Stimulated activated CD4-positive, alpha-beta T cell treated with anti-CD3 and anti-CD28 coated beads, TNF-alpha, amount 100 ng/mL, for 24 hours (primary cell): Measurements from ENCODE around the gene ADAMTS12.

Experiments used
- DNase-seq, 3 experiments: peaks; one replicate each; pipeline ENCODE4 v3.0.0-alpha.2; 2020; ENCODE audit warnings: low read depth in 3 of 3

The ADAMTS12 gene

DNA sequence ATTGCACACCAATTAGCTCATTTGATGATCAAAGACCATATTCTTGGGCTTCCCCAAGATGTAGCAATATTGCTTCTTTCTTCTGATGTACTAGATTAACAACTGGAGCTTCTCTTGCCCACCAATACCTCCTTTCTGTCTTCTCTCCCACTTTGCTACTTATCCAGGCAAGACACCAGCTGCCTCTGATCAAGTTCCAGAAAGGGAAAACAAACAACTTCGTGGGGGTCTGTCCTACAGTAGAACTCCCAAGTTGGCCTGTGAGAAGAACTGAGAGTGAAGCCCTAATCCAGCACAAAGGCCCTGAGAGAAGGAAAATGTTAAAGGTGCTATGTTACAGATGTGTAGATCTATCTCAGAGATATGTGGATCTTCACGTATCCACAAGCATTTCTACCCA is 44.9 kb downstream of the ADAMTS12 start:
- no peak for DNase-seq

DNA sequence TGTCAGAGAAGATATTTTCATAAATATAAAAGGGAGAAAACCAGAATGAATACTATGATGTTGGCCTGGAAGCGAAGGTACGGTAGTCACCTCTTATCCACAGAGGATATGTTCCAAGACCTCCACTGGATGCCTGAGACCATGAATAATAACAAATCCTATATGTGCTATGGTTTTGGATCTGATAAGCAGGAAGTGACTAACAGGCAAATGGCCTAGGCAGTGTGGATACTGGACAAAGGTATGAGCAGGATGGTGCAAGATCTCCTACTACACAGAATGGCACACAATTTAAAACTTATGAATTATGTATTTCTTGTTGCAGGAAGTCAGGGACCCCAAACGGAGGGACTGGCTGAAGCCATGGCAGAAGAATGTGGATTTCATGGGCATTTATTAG is 48.2 kb downstream of the ADAMTS12 start:
- DNase-seq: no peak

DNA sequence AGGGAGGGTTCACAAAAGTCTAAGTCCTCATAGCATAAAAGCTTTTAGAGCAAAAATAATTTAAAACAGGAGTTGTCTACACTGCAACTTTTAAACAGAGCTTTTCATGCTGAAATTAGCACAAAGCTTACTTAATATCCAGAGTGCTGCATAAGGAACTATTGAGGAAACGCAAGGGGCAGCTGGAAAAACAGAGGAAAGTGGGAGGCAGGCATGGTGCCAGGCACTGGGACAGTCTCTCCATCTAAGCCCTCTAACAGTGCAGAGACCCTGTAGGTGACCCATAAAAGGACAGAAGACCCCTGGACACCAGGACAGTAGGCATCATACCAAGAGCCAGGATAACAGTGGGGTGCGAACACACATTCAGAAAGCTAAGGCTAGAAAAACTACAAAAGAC is 49.3 kb downstream of the ADAMTS12 start:
- no peak for DNase-seq

DNA sequence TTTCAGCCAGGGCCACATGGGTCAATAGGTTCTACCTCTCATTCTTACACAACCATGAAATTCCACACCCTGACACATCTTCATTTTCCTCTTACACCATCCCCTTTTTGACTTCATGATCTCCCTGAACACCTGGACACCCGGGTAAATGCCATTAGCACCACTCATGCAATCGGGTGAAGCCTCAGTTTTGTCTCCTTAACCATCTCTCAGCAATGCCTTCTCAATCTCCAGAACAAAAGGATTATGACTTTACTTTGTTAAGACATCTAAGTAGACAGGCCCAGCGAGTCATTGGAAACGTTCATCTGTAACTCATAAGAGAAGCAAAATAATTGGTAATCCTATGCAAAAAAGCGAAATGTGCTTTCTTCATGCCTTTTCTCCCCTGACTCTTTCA is 49.9 kb downstream of the ADAMTS12 start:
- DNase-seq: no peak

DNA sequence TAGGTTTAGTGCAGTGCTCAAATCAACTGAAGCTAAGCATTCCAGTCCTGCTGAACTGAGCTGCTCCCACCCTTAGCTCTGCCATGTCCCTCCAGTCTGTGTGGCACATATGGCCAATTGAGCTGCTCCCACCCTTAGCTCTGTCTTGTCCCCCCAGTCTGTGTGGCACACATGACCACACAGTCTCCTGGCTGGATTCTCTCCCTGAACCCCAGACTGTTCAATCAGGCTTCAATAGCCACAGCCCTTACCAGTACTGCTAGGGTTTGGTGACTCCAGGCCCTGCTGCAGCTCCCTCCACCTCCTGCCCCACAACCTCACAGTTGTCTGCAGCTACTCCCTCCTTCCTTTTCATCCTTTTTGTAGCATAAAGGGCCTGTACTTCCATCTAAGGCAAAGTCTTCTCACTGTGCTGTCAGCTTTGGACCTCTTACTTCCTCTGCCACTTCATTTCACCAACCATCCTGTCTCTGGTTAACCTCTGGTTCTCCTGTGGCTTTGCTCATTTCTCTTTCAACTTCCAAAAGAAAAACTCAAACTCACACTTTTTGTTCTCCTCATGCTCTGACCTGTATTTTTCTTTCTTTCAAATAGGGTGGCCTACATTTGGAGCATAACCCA is 50.8 kb downstream of the ADAMTS12 start:
- no peak for DNase-seq

DNA sequence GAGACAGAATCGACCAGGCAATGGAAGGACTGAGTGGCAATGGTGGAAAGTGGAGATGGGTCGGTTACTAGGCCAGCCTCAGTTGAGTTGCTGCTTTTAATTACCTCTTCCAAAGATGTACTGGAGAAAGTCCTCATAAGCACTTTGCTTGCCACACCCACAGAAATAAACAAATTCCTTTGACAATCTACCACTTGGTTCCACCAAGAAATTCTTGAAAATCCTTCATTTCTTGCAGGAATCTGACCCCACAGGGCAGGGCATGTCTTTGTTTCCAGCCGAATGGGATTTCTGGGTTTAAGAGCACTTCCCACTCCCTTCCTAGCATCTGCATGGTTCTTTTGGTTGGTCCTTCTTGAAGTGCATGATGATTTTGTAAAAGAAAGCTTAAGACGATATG is 54.5 kb downstream of the ADAMTS12 start:
- DNase-seq: no peak

DNA sequence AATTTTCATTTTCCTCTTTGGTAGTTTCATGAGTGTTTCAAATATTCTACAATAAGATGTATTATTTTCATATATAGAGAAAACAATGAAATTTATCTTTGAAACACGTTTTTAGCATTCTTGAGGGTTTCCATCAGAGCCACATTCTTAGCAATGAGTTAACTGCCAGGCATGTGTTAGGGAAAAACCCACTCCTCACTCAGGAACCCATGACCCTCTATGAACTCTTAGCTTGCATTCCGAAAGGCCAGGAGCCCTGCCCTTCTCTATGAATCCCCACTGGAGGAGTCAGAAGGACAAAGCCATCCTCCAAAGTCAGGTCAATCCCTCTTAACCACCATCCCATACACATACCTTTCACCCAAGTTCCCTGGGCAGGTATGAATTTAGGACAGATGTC is 57.5 kb downstream of the ADAMTS12 start:
- no peak for DNase-seq

DNA sequence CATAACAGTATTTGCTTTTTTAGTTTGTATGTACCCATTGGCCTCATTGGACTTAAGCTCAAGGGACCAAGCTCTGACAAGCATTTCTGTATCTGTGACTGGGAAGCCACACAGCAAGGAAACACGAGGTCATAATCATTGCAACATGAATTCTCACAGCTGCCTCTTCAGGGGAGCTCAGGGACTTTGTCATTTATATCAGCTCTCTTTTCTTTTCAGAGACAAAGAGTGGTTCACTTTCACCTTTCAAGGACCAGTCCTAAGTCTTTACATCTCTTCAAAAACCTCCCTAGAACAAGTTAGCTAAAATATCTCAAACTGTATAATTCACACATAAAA is 58.6 kb downstream of the ADAMTS12 start:
- DNase-seq: no peak

DNA sequence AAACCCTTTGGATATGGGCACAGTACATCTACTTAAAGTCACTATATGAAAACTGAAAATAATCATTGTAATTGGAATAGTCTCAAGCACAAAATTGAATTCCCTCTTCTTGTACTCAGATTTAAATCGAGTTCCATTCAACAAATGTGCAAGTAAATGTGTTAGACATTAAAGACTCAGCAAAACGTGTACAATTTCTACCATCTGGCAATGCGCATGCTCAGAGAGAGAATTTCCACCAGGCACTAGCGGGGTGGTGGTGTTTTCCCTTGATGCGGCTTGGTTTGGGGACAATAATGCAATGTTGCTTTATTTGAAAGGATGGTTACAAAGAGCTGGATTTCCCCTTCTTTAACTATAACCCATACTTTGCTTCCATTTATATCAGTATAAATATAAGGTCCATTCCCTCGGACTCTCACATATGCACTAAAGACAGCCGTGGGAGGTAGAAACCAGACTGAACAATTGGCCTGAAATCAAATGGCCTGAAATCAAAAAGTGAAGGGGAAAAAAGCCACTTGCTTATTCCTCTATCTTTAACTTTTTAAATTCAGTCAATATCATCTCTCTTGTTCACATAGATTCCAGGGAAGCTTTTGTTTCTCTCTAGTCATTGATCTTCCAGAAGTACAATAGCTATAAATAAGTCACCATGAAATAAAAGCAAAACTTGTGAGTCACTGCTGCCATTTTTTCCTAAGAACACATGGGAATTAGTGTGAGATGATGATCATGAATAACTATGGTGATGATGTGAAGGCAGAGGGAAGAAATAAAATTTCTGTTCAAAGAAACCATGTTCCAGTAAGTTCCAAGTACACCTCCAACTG is 59.2 kb downstream of the ADAMTS12 start:
- no peak for DNase-seq

DNA sequence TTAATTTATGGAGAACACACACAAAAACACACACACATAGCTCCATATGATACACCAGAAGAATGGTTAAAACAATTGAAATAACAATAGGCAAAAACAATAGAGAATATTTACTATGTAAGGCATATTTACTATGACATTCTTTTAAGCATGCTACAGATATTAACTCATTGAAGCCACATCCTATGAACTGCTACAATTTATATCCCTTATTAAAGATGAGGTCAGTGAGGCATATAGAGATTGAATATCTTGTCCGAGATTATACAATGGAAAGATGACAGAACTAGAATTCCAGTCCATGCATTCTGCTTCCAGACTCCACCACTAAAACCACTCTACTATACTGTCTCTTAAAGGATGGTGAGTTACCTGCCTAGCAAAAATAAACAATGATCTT is 60.7 kb downstream of the ADAMTS12 start:
- no peak for DNase-seq

DNA sequence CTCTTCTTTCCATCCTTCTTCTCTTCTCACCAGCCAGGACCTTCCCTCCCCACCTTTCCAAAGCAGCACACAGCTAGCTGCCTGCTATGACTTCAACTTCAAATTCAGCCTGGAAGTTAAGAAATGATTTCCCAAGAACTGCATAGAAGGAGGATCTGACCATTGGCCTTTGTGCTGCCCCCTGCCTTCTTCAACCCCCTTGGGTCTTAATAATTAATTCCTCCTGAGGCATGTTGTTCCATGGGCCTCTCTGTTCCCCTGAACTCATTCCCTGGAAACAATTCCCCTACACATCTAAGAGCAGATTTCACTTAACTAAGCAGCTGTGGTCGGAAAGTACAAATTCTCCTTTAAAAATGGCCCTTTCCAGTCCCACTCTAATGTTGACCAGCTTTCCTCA is 62.4 kb downstream of the ADAMTS12 start:
- DNase-seq: no peak

DNA sequence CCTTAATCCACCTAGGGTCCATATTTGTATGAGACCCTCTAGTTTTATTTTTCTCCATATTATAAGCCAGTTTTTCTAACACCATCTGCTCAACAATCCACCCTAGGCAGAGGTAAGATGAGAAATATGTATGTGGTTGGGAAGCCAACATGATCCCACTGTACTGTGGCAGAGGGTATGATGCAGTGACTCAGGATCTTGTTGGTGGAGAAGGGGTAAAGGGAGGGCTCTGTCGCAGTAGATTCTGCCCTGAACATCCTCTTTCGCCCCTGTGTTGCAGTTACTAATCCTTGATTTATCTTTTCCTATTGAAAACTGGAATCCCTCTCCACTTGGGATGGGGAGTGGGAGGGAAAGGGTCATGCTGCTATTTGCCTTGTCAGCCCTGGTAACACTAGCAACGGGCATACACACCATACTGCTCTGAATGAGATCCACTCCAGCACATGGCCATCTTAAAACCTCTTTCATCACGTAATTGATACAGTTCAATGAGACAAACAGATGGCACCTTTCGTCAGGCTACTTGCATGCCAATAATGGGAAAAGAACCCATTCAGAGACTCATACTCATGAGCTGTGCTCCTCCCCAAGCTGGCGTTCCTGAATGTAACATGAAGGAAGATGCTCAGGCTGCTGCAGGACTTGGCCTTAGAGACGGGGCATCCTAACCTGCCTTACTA is 63.0 kb downstream of the ADAMTS12 start:
- DNase-seq: no peak

DNA sequence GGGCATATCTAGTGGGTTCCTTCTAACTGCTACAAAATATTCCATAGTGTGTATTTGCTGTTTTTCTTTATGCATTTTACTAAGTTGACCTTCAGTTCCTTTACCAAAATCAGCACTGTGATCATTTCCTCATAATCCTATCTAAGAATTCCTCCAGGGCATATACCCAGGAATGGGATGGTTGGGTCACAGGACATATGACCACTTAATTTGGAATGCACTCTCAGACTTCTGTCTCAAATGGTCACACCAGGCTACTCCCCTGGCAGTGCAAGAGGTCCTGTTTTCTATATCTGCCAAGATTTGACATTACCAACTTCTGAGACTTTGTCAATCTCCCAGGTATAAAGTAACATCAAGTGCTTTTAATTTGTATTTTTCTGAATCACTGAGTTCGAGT is 63.9 kb downstream of the ADAMTS12 start:
- DNase-seq: no peak

DNA sequence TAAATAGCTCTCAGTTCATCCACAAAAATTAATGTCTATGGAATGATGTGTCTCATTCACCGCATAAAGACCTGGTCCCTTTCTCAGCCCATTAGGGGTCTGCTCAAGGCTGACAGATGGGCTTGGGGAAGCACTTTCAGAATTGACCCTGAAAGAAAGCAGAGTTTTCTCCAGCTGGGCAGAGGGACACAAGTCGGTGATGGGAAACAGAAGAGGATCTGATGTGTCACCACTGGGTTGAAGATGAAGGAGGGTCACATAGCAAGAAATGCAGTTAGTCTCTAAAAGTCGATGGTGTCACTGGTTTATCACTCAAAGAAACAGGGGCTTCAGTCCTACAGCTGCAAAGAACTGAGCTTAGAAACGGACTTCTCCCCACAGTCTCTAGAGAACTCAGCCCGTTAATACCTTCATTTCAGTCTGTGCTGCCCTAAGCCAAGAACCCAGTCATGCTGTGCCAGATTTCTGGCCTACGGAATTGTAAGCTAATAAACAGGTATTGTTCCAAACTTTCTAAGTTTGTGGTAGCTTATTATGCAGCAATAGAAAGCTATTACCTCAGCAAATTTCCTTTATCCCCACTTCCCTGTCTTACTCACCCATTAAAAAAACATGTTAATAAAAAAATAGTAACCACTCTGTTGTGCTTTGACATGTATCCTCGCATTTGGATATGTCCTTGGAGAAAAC is 64.6 kb downstream of the ADAMTS12 start:
- no peak for DNase-seq

DNA sequence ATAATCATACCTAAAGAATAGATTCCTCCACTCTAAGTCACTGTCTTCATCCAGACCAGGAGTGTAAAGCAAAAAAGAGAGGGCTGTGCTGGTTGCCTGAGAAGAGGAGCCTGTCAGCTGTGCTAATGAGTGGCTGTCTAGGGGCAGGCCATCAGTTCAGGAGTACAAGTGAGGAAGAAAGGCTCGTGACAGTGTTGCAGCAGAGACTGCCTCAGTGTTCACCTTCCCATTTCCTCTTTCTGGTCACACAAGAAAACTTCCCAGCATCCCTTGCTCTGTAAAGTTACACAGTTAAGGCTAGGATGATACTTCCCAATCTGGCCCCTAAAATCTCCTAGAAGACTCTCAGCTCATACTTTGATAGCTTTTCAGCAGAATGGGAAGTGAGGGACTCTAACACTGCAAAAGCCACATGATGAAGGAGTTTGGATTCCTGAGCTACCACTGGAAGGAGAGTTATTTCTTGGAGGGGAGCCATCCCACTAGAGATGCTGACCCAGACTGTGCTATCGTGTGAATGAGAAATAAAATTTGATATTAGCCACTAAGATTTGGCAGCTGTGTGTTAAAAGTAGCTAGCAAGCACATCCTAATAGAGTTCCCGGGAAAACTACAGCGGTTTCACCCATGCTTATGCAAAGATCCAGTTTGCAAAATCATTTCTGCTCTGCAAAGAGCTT is 67.1 kb downstream of the ADAMTS12 start:
- DNase-seq: no peak

DNA sequence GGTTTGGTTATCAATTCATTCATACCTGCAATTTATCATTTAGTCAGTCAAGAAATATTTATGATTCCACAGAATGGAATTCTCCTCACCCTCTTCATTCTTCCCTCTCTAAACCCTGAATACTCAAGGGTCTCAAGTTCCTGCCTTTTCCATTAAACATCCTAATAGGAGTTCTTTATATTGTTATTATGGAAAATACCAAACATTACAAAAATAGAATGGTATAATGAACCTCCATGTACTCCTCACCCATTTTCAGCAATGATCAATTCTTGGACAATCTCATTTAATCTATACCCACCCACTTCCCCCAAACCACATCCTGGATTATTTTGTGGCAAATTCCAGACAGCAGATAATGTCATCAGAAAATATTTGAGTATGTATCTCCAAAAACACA is 74.5 kb downstream of the ADAMTS12 start:
- no peak for DNase-seq

DNA sequence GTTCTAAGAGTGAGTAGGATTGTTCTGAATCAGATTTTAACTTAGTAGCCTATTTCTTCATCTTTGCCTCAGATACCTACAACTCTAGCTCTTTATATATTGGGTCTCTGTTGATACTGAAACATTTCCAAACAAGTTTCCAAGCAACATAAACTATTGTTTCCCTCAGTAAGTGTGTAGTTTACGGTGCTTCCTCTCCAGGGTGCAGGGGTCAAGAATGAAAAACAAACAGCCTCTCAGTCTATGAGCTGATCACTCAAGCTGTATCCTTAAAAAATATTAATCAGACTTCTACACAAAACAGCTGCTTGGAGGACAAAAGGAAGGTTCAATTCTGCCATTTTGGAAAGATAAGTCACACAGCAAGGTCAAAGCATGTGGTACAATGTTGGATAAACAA is 75.0 kb downstream of the ADAMTS12 start:
- no peak for DNase-seq

DNA sequence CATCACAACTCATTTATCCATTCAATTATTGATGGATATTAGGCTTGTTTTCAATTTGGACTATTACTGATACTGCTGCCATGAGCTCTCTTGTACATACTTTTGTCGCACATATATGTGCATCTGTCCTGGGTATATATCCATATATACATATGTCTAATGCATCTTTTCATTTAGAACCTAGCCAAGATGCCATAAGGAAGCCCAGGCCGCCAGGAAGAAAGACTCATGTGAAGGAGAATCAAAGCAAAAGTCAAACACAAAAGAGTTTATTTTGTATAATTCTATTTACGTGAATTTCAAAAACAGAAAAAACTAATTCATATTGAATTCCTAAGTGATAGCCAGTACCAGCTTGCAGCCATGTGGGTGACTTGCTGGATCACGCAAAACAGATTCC is 79.0 kb downstream of the ADAMTS12 start:
- DNase-seq: no peak

DNA sequence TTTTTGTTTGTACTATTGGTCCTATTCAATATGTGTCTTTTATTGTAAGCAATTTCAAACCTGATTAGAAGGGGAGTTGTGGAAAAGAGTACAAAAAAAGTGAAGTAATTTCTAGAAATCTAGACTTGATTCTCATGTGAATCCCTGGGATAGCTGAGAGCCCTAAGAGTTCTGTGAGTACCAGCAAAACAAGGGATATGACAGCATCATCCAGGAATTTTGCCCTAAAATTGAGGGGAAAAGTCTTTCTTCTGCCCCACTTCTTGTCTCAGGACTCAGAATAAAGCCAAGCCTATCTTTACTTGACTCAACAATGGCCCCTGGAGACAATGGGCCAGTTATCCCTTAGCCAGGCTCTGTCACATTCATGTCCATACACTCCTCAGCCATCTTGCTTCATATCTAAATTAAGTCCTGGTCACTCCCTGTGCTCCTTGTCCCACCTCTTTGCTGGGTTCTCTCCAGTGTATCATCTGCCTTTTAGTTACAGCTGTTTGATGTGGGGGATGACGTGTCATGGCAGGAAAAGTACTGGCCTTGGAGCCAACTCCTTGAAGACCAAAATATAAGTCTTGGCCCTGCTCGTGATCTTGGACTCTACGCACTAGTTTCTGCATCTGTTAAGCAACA is 81.2 kb downstream of the ADAMTS12 start:
- DNase-seq: no peak

DNA sequence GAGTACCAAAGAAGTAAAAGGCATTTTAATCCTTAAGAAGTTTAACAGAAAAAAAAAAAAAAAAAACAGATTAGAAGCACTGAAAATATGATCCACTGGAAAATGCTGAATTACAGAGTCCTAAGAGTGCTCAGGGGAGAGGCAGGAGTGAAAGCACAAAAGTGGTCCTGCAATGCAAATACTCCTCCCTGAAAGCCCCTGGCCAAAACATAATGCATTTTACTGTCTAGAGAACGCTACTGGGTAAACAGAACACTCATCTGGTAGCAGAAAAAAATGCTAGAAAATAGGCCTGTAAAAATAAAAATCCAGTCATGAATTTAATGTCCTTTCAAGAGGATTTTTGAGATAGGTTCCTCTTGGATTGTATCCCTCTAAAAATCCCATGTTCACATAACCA is 81.9 kb downstream of the ADAMTS12 start:
- no peak for DNase-seq

DNA sequence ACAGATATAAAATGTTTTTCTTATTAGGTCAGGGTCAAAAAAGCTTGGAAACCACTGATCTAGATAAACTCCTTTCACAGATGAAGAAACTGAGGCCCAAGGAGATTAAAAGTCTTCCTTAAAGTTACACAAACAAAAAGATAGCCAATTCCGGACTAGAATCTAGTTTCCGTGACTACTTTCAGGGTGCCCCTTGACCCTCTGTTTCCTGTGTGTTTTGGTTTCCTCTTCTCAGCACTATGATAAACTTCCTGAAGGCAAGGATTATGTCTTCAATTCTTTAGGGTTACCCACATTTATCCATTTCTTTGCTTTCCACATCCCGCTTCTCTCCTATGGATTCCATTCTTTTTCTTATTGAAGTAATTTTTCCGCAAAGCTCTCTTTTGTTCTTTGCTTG is 83.1 kb downstream of the ADAMTS12 start:
- no peak for DNase-seq

DNA sequence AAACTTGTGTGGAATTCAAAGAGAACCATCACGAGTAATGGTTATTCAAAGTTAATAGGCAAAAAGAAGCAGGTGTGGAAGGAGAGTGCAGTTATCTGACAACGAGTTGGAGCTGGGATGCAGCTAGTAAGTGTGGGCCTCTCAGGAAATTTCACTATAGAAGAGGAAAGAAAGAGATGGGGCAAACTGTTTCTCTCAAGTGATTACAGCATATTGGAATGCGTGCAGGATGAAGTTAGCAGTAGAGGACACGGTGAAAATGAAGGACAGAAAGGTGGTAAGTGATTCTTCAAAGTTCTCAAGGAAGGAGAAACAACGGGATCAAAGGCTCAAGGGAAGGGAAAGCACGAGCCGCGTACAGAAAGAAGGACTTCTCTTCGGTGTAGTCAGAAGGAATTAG is 84.0 kb downstream of the ADAMTS12 start:
- DNase-seq: no peak
